NT2/D1 (cell line): ENCODE measurements around the gene FRY.

Experiments used
- YY1 ChIP-seq: IDR thresholded peaks from 2 replicates; pipeline ENCODE4 v1.6.1; 2011; ENCODE audit not compliant: insufficient read length, insufficient read depth
- ZNF274 ChIP-seq: IDR thresholded peaks from 2 replicates; pipeline ENCODE4 v1.6.1; 2011; ENCODE audit warnings: mild to moderate bottlenecking, low read depth, low read length

- no peak for TF ChIP-seq ZNF274
- no peak for TF ChIP-seq YY1
Observed at GRCh38 chr13:32214071-32214470, 182.5 kb downstream of the FRY start.
